CD14-positive monocyte (primary cell): ENCODE data around the gene SLC1A7. TPM values are rescaled to one million over a fixed set of nuclear protein-coding genes. Genes with fewer than 3 reads are reported as not detected.
A peak's percentile ranks its signal among the peaks of the same experiment; 100 is the strongest.

Experiments
- DNase-seq, 3 donors: peaks; one replicate each; pipeline ENCODE4 v3.0.0-alpha.2; 2011 to 2022
- H2AFZ ChIP-seq: 2 replicates; pipeline ENCODE4 v1.6.0; 2012; ENCODE audit warnings: mild to moderate bottlenecking, low read depth, low read length, inconsistent platforms; ENCODE audit not compliant: insufficient read depth, poor library complexity, severe bottlenecking
- H3K27ac ChIP-seq, 2 donors: 1 replicate in 1 of 2; 2 replicates in 1 of 2; pipeline ENCODE4 v1.5.1; 2012 to 2013; ENCODE audit warnings: low read length in 2 of 2, control low read depth in 1 of 2, inconsistent platforms in 1 of 2, low read depth in 1 of 2, mild to moderate bottlenecking in 1 of 2
- H3K27me3 ChIP-seq, 2 donors: one replicate each; pipeline versions ENCODE4 v1.6.0 to v1.6.1; 2011 to 2013; ENCODE audit warnings: low read length in 2 of 2; ENCODE audit not compliant: control insufficient read depth in 2 of 2, insufficient read depth in 2 of 2
- H3K36me3 ChIP-seq, 2 donors: replicated peaks in 1 of 2; 1 replicate in 1 of 2; 2 replicates in 1 of 2; pipeline versions ENCODE4 v1.5.1 to v1.6.1; 2012 to 2013; ENCODE audit warnings: low read length in 2 of 2, control low read depth in 1 of 2, inconsistent platforms in 1 of 2, mild to moderate bottlenecking in 1 of 2; ENCODE audit not compliant: insufficient read depth in 2 of 2, control insufficient read depth in 1 of 2
- H3K4me1 ChIP-seq, 2 donors: 1 replicate in 1 of 2; 2 replicates in 1 of 2; pipeline versions ENCODE4 v1.5.1 to v1.6.1; 2012 to 2013; ENCODE audit warnings: low read length in 2 of 2, control low read depth in 1 of 2, inconsistent platforms in 1 of 2, mild to moderate bottlenecking in 1 of 2, moderate library complexity in 1 of 2; ENCODE audit not compliant: insufficient read depth in 2 of 2, control insufficient read depth in 1 of 2
- H3K4me2 ChIP-seq: replicated peaks from 2 replicates; pipeline ENCODE3; 2012; ENCODE audit warnings: low read length, moderate library complexity, mild to moderate bottlenecking; ENCODE audit not compliant: poor library complexity, severe bottlenecking; ENCODE audit errors: extremely low read depth
- H3K4me3 ChIP-seq, 3 experiments: fragments of 200-600 bp in 1 of 3; sonication (generic) in 1 of 3; replicated peaks in 1 of 3; 1 replicate in 2 of 3; 2 replicates in 1 of 3; pipeline ENCODE4 v1.5.1; 2011 to 2013; ENCODE audit warnings: low read length in 3 of 3, mild to moderate bottlenecking in 3 of 3, control low read depth in 2 of 3, low read depth in 2 of 3, inconsistent platforms in 1 of 3, moderate library complexity in 1 of 3
- H3K79me2 ChIP-seq: 2 replicates; pipeline ENCODE4 v1.6.0; 2012; ENCODE audit warnings: mild to moderate bottlenecking, control low read depth, inconsistent platforms, low read length, moderate library complexity; ENCODE audit not compliant: insufficient read depth
- H3K9ac ChIP-seq: 2 replicates; pipeline ENCODE4 v1.6.0; 2017; ENCODE audit warnings: low read length, mild to moderate bottlenecking; ENCODE audit not compliant: insufficient read depth, poor library complexity, severe bottlenecking
- H3K9me3 ChIP-seq, 2 donors: replicated peaks in 1 of 2; 1 replicate in 1 of 2; 2 replicates in 1 of 2; pipeline versions ENCODE4 v1.5.1 to v1.6.1; 2012 to 2013; ENCODE audit warnings: low read length in 2 of 2, control low read depth in 1 of 2; ENCODE audit not compliant: control insufficient read depth in 1 of 2, insufficient read depth in 1 of 2
- H4K20me1 ChIP-seq: 2 replicates; pipeline ENCODE4 v1.6.0; 2012; ENCODE audit warnings: mild to moderate bottlenecking, low read length, control low read depth, moderate library complexity; ENCODE audit not compliant: insufficient read depth
- H3K27ac Mint-ChIP-seq, 7 donors: one replicate each; pipeline ENCODE4 v1.8.0; 2020; ENCODE audit warnings: mild to moderate bottlenecking in 7 of 7, mixed read lengths in 7 of 7, moderate library complexity in 6 of 7, inconsistent platforms in 2 of 7
- H3K27me3 Mint-ChIP-seq, 3 donors: one replicate each; pipeline ENCODE4 v1.8.0; 2021 to 2022; ENCODE audit warnings: low read depth in 3 of 3, mild to moderate bottlenecking in 3 of 3, mixed read lengths in 3 of 3, moderate library complexity in 3 of 3, inconsistent platforms in 1 of 3
- H3K36me3 Mint-ChIP-seq, 2 donors: one replicate each; pipeline ENCODE4 v1.8.0; 2020; ENCODE audit warnings: mixed read lengths in 2 of 2, inconsistent platforms in 1 of 2, mild to moderate bottlenecking in 1 of 2
- H3K4me1 Mint-ChIP-seq: one replicate; pipeline ENCODE4 v1.8.0; 2020; ENCODE audit warnings: mild to moderate bottlenecking, mixed read lengths
- H3K4me3 Mint-ChIP-seq, 2 donors: one replicate each; pipeline ENCODE4 v1.8.0; 2020; ENCODE audit warnings: mild to moderate bottlenecking in 2 of 2, mixed read lengths in 2 of 2, moderate library complexity in 1 of 2
- H3K9me3 Mint-ChIP-seq, 7 donors: one replicate each; pipeline ENCODE4 v1.8.0; 2020 to 2022; ENCODE audit warnings: mixed read lengths in 7 of 7, mild to moderate bottlenecking in 6 of 7, moderate library complexity in 6 of 7, inconsistent platforms in 2 of 7
- CTCF ChIP-seq: fragments of 200-600 bp; IDR thresholded peaks from one replicate; pipeline ENCODE4 v1.8.0; 2022; ENCODE audit warnings: antibody characterized with exemption, mild to moderate bottlenecking
- WGBS: methylation state at CpG from one replicate; pipeline ENCODE4 v1.1.5; 2013; ENCODE audit warnings: missing lambda C conversion rate; ENCODE audit not compliant: insufficient coverage; 5-methylcytosine and 5-hydroxymethylcytosine counted together
- intact Hi-C, 2 donors: fragments of 100-400 bp; cut with micrococcal nuclease; formaldehyde crosslinking; loops; one replicate each; pipeline versions ENCODE4 v1.15.0 to v1.15.1; 2023
- polyA plus RNA-seq, 3 donors: library from polyadenylated mRNA; depleted of rRNA in 1 of 3; unstranded in 2 of 3; stranded (reverse) in 1 of 3; fragments of 300-500 nt in 2 of 3; fragments of >200 nt in 1 of 3; fragmentation: Illumina TruSeq in 2 of 3; gene quantifications; 1 replicate in 2 of 3; 2 replicates in 1 of 3; pipeline ENCODE4 v1.2.3, GENCODE V29; 2012 to 2021

The SLC1A7 gene
- polyA plus RNA-seq, 3 donors: not detected

GRCh38 chr1:53130598-53130877 lies 11.9 kb downstream of the SLC1A7 start:
- no peak overlapping the region for H2AFZ ChIP-seq
- no peak for DNase-seq
- H3K4me1 Mint-ChIP-seq: peaks cover 5% of the 10 kb centered on the region
- H3K4me3 ChIP-seq: no peak overlapping the region
- H3K4me3 Mint-ChIP-seq: no peak overlapping the region
- intact Hi-C loops: no loop called here
- no peaks in the 10 kb centered on the region for H4K20me1 ChIP-seq
- H3K4me1 ChIP-seq: no peaks in the 10 kb centered on the region
- WGBS: 83% methylated on average over 1 of the region's 1 CpG
- no peak overlapping the region for H3K27ac ChIP-seq
- H3K36me3 ChIP-seq: no peaks in the 10 kb centered on the region
- no peak overlapping the region for H3K9ac ChIP-seq
- H3K27me3 ChIP-seq: no peaks in the 10 kb centered on the region
- H3K4me2 ChIP-seq: no peak overlapping the region
- H3K9me3 ChIP-seq: peaks cover 0 to 4% of the 10 kb centered on the region in 2 donors
- no peak for TF ChIP-seq CTCF
- peaks cover 0 to 7% (median 0%) of the 10 kb centered on the region in 3 donors for H3K27me3 Mint-ChIP-seq
- no peaks in the 10 kb centered on the region for H3K79me2 ChIP-seq
- H3K27ac Mint-ChIP-seq: peak overlapping the region in 1 of 7 donors; percentile 37
- no peaks in the 10 kb centered on the region for H3K36me3 Mint-ChIP-seq
- H3K9me3 Mint-ChIP-seq: peaks cover 0 to 8% (median 0%) of the 10 kb centered on the region in 7 donors

GRCh38 chr1:53129891-53130597 lies 12.4 kb downstream of the SLC1A7 start:
- TF ChIP-seq CTCF: no peak
- Histone ChIP-seq H3K79me2 (no peaks in the 10 kb centered on the region), H2AFZ (no peak overlapping the region), H3K36me3 (no peaks in the 10 kb centered on the region), H3K4me2 (no peak overlapping the region), H3K27ac (no peak overlapping the region), H3K4me1 (no peaks in the 10 kb centered on the region), H3K4me3 (no peak overlapping the region), H3K27me3 (no peaks in the 10 kb centered on the region), H4K20me1 (no peaks in the 10 kb centered on the region), H3K9me3 (no peaks in the 10 kb centered on the region), H3K9ac (no peak overlapping the region)
- no peak overlapping the region for H3K27ac Mint-ChIP-seq
- peaks cover 0 to 4% (median 0%) of the 10 kb centered on the region in 7 donors for H3K9me3 Mint-ChIP-seq
- DNase-seq: no peak
- no peaks in the 10 kb centered on the region for H3K36me3 Mint-ChIP-seq
- 86% methylated on average over 6 of the region's 12 CpGs for WGBS
- H3K27me3 Mint-ChIP-seq: peaks cover 0 to 7% (median 3%) of the 10 kb centered on the region in 3 donors
- peaks cover 5% of the 10 kb centered on the region for H3K4me1 Mint-ChIP-seq
- H3K4me3 Mint-ChIP-seq: no peak overlapping the region
- intact Hi-C loops: no loop called here
